ENCODE results near the gene GAS7.
"Not testable (repeated sequence)": the region's sequence is repeated elsewhere in the genome, so short reads cannot be mapped to it uniquely, and the experiment has no call there.

Gene GAS7

DNA sequence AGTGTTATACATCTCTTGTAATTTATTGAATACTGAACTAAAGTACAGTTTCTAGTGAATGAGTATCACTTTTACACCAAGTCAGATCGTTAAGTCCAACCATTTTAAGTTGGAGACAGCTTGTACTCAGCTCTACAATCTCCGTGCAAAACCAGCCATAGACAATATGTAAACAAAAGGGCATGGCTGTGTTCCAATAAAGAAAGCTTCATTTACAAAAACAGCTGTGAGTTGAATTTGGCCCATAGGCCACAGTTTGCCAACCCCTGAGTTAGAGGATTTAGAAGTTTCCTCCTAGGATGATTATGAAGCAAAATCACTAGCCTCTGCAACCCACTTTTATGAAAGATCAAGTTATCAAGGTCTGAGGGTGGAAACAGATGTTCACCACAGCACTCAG, 187.7 kb downstream of the GAS7 start:
- in situ Hi-C loops (cut with HindIII; ENCODE audit: low pct_ligation_motif_present, low sequenced_read_pairs): no loop called here
- DNase-seq: no peak
- Histone ChIP-seq H3K36me3 (replicated peaks) (no peaks in the 10 kb centered on the region), H3K27ac (no peak overlapping the region), H3K4me3 (ENCODE audit: low read depth, low read length) (no peak overlapping the region), H3K27me3 (replicated peaks) (no peaks in the 10 kb centered on the region)
- TF ChIP-seq, protein P1, sequence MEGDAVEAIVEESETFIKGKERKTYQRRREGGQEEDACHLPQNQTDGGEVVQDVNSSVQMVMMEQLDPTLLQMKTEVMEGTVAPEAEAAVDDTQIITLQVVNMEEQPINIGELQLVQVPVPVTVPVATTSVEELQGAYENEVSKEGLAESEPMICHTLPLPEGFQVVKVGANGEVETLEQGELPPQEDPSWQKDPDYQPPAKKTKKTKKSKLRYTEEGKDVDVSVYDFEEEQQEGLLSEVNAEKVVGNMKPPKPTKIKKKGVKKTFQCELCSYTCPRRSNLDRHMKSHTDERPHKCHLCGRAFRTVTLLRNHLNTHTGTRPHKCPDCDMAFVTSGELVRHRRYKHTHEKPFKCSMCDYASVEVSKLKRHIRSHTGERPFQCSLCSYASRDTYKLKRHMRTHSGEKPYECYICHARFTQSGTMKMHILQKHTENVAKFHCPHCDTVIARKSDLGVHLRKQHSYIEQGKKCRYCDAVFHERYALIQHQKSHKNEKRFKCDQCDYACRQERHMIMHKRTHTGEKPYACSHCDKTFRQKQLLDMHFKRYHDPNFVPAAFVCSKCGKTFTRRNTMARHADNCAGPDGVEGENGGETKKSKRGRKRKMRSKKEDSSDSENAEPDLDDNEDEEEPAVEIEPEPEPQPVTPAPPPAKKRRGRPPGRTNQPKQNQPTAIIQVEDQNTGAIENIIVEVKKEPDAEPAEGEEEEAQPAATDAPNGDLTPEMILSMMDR (IDR thresholded peaks at IDR 0.05; ENCODE audit: low read depth, low read length, missing control alignments): no peak

GRCh38 chr17:10003705-10004104, 194.7 kb downstream of the GAS7 start:
- H3K27ac ChIP-seq: no peak overlapping the region

DNA sequence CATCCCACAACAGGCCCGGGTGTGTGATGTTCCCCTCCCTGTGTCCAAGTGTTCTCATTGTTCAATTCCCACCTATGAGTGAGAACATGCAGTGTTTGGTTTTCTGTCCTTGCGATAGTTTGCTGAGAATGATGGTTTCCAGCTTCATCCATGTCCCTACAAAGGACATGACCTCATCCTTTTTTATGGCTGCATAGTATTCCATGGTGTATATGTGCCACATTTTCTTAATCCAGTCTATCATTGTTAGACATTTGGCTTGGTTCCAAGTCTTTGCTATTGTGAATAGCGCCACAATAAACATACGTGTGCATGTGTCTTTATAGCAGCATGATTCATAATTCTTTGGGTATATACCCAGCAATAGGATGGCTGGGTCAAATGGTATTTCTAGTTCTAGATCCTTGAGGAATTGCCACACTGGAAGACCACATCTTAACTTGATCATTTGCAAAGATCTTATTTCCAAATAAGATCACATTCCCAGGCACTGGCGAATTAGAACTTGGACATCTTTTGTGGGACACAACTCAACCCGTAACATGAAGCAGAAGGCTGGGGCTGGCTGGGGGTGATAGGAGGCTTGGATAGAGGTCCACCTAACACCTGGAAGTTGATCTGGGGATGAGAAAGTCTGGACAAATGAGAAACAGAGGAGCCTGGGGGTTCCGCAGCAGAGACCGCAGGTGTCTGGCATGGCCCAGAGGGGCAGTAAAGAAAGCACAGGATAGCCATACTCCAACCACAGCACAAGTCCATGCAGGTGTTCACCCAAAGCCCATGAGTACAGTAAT, 195.6 kb downstream of the GAS7 start:
- H3K36me3 ChIP-seq (replicated peaks); H3K4me3 ChIP-seq (ENCODE audit: low read depth, low read length); H3K27me3 ChIP-seq (replicated peaks); H3K27ac ChIP-seq; DNase-seq; in situ Hi-C loops (cut with HindIII; ENCODE audit: low pct_ligation_motif_present, low sequenced_read_pairs): not testable (repeated sequence)

More at GRCh38 chr17:10003705-10004104, 194.7 kb downstream of the GAS7 start:
- TF ChIP-seq, protein P1 (IDR thresholded peaks at IDR 0.05; ENCODE audit: low read depth, low read length, missing control alignments): no peak
- in situ Hi-C loops (cut with HindIII; ENCODE audit: low pct_ligation_motif_present, low sequenced_read_pairs): no loop called here
- no peaks in the 10 kb centered on the region for H3K27me3 ChIP-seq (replicated peaks)
- DNase-seq: no peak
- no peaks in the 10 kb centered on the region for H3K36me3 ChIP-seq (replicated peaks)
- no peak overlapping the region for H3K4me3 ChIP-seq (ENCODE audit: low read depth, low read length)

DNA sequence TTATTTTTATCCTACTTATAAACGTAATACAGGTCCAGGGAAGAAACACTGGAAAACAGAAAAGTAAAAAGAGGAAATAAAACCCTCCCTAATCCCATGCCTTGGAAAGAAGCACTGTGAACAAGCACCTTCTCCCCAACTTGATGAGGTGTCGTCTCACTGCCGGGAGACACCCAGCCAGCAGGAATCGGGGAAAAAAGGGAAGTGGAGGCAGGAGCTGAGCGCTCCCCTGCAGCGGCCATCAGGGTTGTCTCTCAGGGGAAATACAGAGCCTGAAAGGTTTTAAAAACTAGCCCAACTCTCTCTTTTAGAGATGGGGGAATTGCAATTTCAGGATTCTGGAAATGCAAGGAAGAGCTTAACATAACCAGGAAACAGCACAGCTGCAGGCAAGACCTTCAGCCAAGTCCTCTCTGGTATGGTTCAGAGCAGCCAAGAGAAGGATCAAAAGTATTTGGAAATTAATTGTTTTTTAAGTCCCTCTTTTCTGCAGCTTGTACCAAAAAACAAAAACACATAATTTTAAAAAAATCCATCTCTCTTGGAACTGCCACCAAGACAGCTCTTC, 197.0 kb downstream of the GAS7 start:
- H3K27me3 ChIP-seq (replicated peaks): no peaks in the 10 kb centered on the region
- H3K4me3 ChIP-seq (ENCODE audit: low read depth, low read length): no peak overlapping the region
- no peaks in the 10 kb centered on the region for H3K36me3 ChIP-seq (replicated peaks)
- TF ChIP-seq, protein P1 (IDR thresholded peaks at IDR 0.05; ENCODE audit: low read depth, low read length, missing control alignments): no peak
- H3K27ac ChIP-seq: no peak overlapping the region
- in situ Hi-C loops (cut with HindIII; ENCODE audit: low pct_ligation_motif_present, low sequenced_read_pairs): no loop called here
- no peak for DNase-seq

GRCh38 chr17:9999919-10000695, 198.3 kb downstream of the GAS7 start:
- DNase-seq: no peak

More at GRCh38 chr17:9999919-10000695, 198.3 kb downstream of the GAS7 start:
- no peaks in the 10 kb centered on the region for H3K27me3 ChIP-seq (replicated peaks)
- in situ Hi-C loops (cut with HindIII; ENCODE audit: low pct_ligation_motif_present, low sequenced_read_pairs): no loop called here
- TF ChIP-seq, protein P1 (IDR thresholded peaks at IDR 0.05; ENCODE audit: low read depth, low read length, missing control alignments): no peak
- no peak overlapping the region for H3K4me3 ChIP-seq (ENCODE audit: low read depth, low read length)
- no peaks in the 10 kb centered on the region for H3K36me3 ChIP-seq (replicated peaks)
- no peak overlapping the region for H3K27ac ChIP-seq

All from brain microvascular endothelial cell (primary cell).